Upper lobe of left lung (tissue), 6 donors: ENCODE measurements around the gene TARS3. TPM values are rescaled to one million over a fixed set of nuclear protein-coding genes. Genes with fewer than 3 reads are reported as not detected.

Experiments
- ATAC-seq, 2 donors: fragments of 200-7000 bp; cut with Tn5 transposase; one replicate each; pipeline ENCODE4 v1.9.1; 2022; ENCODE audit warnings: mild to moderate bottlenecking in 2 of 2, moderate library complexity in 2 of 2; ENCODE audit not compliant: low FRiP score in 2 of 2
- DNase-seq, 2 donors: peaks; one replicate each; pipeline ENCODE4 v3.0.0-alpha.2; 2019 to 2020
- H3K27ac ChIP-seq, 4 donors: fragments of 200-600 bp; sonication (generic); one replicate each; pipeline ENCODE4 v1.5.1; 2016 to 2019
- H3K27me3 ChIP-seq, 4 donors: fragments of 200-600 bp; sonication (generic); one replicate each; pipeline ENCODE4 v1.5.1; 2017 to 2019
- H3K36me3 ChIP-seq, 4 donors: fragments of 200-600 bp; sonication (generic); one replicate each; pipeline ENCODE4 v1.5.1; 2016 to 2019
- H3K4me1 ChIP-seq, 4 donors: fragments of 200-600 bp; sonication (generic); one replicate each; pipeline ENCODE4 v1.5.1; 2018 to 2019
- H3K4me3 ChIP-seq, 4 donors: fragments of 200-600 bp; sonication (generic); one replicate each; pipeline ENCODE4 v1.5.1; 2017 to 2019; ENCODE audit warnings: mild to moderate bottlenecking in 2 of 4, moderate library complexity in 1 of 4
- H3K9me3 ChIP-seq, 4 donors: fragments of 200-600 bp; sonication (generic); one replicate each; pipeline ENCODE4 v1.5.1; 2018 to 2019
- EP300 ChIP-seq, 4 donors: sonication (generic); formaldehyde crosslinking; IDR thresholded peaks; one replicate each; pipeline ENCODE4 v1.5.1; 2017; ENCODE audit warnings: antibody characterized with exemption in 4 of 4, control low read depth in 2 of 4
- POLR2A ChIP-seq, 4 donors: fragments of 450-650 bp; IDR thresholded peaks; one replicate each; pipeline ENCODE4 v1.5.1; 2016 to 2017; ENCODE audit warnings: antibody characterized with exemption in 4 of 4, mild to moderate bottlenecking in 2 of 4
- POLR2AphosphoS5 ChIP-seq, 2 donors: sonication (generic); formaldehyde crosslinking; IDR thresholded peaks; one replicate each; pipeline ENCODE4 v1.5.1; 2017; ENCODE audit warnings: antibody characterized with exemption in 2 of 2
- WGBS, 2 donors: methylation state at CpG; one replicate each; pipeline ENCODE4 v1.1.5; 2017 to 2018; 5-methylcytosine and 5-hydroxymethylcytosine counted together
- total RNA-seq, 6 donors: library from RNA; depleted of rRNA in 4 of 6; stranded (reverse); fragments of >200 nt in 4 of 6; gene quantifications; one replicate each; pipeline versions ENCODE4 v1.1.0 to v1.2.1, GENCODE V29; 2016 to 2021
- TF ChIP-seq, protein P1 (sequence below), 6 experiments: fragments of 450-650 bp in 4 of 6; fragments of 200-600 bp in 2 of 6; sonication (generic) in 2 of 6; IDR thresholded peaks; one replicate each; pipeline ENCODE4 v1.5.1; 2016 to 2019; ENCODE audit warnings: antibody characterized with exemption in 6 of 6
- donor health status: DM: no; HTN: no; CAD: no; lungs with moderate emphysema.
- donor health status: DM: no; HTN: yes; CAD: no; lungs with severe emphysema.

Gene TARS3
- total RNA-seq, 6 donors from 2014 or later, result 8.7 to 45.1 (median 13.9) TPM

DNA sequence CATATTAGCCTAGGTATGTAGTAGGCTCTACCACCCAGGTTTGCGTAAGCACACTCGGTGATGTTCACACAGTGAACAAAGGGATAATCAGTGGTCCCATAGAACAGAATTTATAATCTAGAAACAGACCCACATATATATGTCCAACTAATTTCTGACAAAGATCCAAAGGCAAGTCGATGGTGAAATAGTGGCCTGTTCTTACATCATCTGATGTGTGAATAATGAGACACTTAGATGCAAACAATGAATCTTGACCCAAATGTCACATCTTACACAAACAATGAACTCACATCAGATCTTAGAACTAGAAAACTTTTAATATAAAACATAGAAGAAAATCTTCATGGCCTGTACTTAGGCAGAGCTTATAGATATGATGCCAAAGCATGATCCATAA is 54.5 kb downstream of the TARS3 start:
- ATAC-seq (no peak), DNase-seq (no peak)
- Histone ChIP-seq H3K4me1 (no peaks in the 10 kb centered on the region), H3K4me3 (no peak overlapping the region), H3K9me3 (no peaks in the 10 kb centered on the region), H3K27ac (no peak overlapping the region), H3K36me3 (peaks cover 0 to 61% (median 16%) of the 10 kb centered on the region in 4 donors), H3K27me3 (no peaks in the 10 kb centered on the region)
- 90 to 93% methylated on average over 3 of the region's 3 CpGs for WGBS, 2 donors
- no peak for TF ChIP-seq POLR2A (IDR thresholded peaks at IDR 0.05)
- no peak for TF ChIP-seq EP300 (IDR thresholded peaks at IDR 0.05)
- TF ChIP-seq POLR2AphosphoS5 (IDR thresholded peaks at IDR 0.05), result no peak
- TF ChIP-seq, protein P1, sequence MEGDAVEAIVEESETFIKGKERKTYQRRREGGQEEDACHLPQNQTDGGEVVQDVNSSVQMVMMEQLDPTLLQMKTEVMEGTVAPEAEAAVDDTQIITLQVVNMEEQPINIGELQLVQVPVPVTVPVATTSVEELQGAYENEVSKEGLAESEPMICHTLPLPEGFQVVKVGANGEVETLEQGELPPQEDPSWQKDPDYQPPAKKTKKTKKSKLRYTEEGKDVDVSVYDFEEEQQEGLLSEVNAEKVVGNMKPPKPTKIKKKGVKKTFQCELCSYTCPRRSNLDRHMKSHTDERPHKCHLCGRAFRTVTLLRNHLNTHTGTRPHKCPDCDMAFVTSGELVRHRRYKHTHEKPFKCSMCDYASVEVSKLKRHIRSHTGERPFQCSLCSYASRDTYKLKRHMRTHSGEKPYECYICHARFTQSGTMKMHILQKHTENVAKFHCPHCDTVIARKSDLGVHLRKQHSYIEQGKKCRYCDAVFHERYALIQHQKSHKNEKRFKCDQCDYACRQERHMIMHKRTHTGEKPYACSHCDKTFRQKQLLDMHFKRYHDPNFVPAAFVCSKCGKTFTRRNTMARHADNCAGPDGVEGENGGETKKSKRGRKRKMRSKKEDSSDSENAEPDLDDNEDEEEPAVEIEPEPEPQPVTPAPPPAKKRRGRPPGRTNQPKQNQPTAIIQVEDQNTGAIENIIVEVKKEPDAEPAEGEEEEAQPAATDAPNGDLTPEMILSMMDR (IDR thresholded peaks at IDR 0.05), result no peak

DNA sequence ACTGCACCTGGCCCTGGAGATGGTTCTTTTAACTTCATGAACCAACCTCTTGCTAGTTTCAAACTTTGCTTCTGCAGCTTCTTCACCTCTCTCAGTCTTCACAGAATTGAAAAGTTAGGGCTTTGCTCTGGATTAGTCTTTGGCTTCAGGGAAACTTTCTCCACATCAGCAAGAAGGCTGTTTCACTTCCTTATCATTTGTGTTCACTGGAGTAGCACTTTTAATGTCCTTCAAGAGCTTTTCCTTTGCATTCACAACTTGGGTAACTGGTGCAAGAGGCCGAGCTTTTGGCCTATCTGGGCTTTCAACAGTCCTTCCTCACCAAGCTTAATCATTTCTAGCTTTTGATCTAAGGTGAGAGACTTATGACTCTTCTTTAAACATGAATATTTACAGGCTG is 56.4 kb downstream of the TARS3 start:
- DNase-seq (no peak), ATAC-seq (no peak)
- TF ChIP-seq POLR2A (IDR thresholded peaks at IDR 0.05), result no peak
- no peak for TF ChIP-seq EP300 (IDR thresholded peaks at IDR 0.05)
- TF ChIP-seq, protein P1 (IDR thresholded peaks at IDR 0.05), result no peak
- TF ChIP-seq POLR2AphosphoS5 (IDR thresholded peaks at IDR 0.05), result no peak
- no peak overlapping the region for H3K4me3 ChIP-seq
- H3K27ac ChIP-seq, result no peak overlapping the region
- WGBS, 2 donors, result 75 to 86% methylated on average over 1 of the region's 1 CpG
- no peaks in the 10 kb centered on the region for H3K9me3 ChIP-seq
- peaks cover 0 to 42% (median 7%) of the 10 kb centered on the region in 4 donors for H3K36me3 ChIP-seq
- H3K27me3 ChIP-seq, result no peaks in the 10 kb centered on the region
- no peaks in the 10 kb centered on the region for H3K4me1 ChIP-seq

- no peaks in the 10 kb centered on the region for H3K27me3 ChIP-seq
- H3K4me3 ChIP-seq, result no peak overlapping the region
- DNase-seq (no peak), ATAC-seq (no peak)
- H3K4me1 ChIP-seq, result no peaks in the 10 kb centered on the region
- no peaks in the 10 kb centered on the region for H3K9me3 ChIP-seq
- whole genome bisulfite sequencing, 2 donors, result 81 to 86% methylated on average over 9 of the region's 9 CpGs
- TF ChIP-seq, protein P1 (IDR thresholded peaks at IDR 0.05), result no peak
- TF ChIP-seq POLR2A (IDR thresholded peaks at IDR 0.05), result no peak
- no peak for TF ChIP-seq POLR2AphosphoS5 (IDR thresholded peaks at IDR 0.05)
- TF ChIP-seq EP300 (IDR thresholded peaks at IDR 0.05), result no peak
- H3K36me3 ChIP-seq, result peaks cover 0 to 23% (median 0%) of the 10 kb centered on the region in 4 donors
- no peak overlapping the region for H3K27ac ChIP-seq
Measured at GRCh38 chr15:101664303-101664913, 59.9 kb downstream of the TARS3 start.

DNA sequence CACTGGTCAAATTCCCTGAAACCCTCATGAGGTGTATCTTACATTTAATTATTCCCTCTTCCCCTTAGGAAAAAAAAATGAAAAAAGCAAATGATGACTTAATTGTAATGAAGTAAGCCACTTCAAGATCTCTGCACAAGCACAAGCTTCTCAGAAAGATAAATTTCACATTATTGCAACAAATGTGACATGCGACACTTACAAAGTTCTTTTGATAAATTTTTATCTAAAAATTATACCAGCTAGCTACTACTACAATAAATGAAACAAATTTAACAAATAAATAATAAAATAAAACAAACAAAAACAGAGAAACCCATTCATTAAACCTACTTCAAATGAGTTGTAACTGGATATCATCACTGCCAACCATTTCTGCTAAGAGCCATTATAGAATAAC is 62.1 kb downstream of the TARS3 start:
- no peak overlapping the region for H3K27ac ChIP-seq
- H3K27me3 ChIP-seq, result no peaks in the 10 kb centered on the region
- peaks cover 0 to 12% (median 0%) of the 10 kb centered on the region in 4 donors for H3K36me3 ChIP-seq
- TF ChIP-seq POLR2A (IDR thresholded peaks at IDR 0.05) (no peak), POLR2AphosphoS5 (IDR thresholded peaks at IDR 0.05) (no peak), EP300 (IDR thresholded peaks at IDR 0.05) (no peak)
- TF ChIP-seq, protein P1 (IDR thresholded peaks at IDR 0.05), result no peak
- no peak for DNase-seq
- peaks cover 6 to 15% (median 9%) of the 10 kb centered on the region in 4 donors for H3K4me1 ChIP-seq
- H3K9me3 ChIP-seq, result no peaks in the 10 kb centered on the region
- 98 to 100% methylated on average over 1 of the region's 1 CpG for WGBS, 2 donors
- no peak for ATAC-seq
- no peak overlapping the region for H3K4me3 ChIP-seq

- Histone ChIP-seq H3K4me1 (peaks cover 6 to 18% (median 9%) of the 10 kb centered on the region in 4 donors), H3K9me3 (no peaks in the 10 kb centered on the region), H3K27me3 (no peaks in the 10 kb centered on the region), H3K36me3 (peaks cover 0 to 16% (median 0%) of the 10 kb centered on the region in 4 donors), H3K4me3 (no peak overlapping the region), H3K27ac (no peak overlapping the region)
- DNase-seq (no peak), ATAC-seq (no peak)
- TF ChIP-seq POLR2AphosphoS5 (IDR thresholded peaks at IDR 0.05), result no peak
- no peak for TF ChIP-seq POLR2A (IDR thresholded peaks at IDR 0.05)
- TF ChIP-seq EP300 (IDR thresholded peaks at IDR 0.05), result no peak
- TF ChIP-seq, protein P1 (IDR thresholded peaks at IDR 0.05), result no peak
- WGBS, 2 donors, result 93 to 100% methylated on average over 2 of the region's 2 CpGs
Measured at GRCh38 chr15:101660005-101660404, 64.3 kb downstream of the TARS3 start.
